ENCODE data around the gene SIL1.

DNA sequence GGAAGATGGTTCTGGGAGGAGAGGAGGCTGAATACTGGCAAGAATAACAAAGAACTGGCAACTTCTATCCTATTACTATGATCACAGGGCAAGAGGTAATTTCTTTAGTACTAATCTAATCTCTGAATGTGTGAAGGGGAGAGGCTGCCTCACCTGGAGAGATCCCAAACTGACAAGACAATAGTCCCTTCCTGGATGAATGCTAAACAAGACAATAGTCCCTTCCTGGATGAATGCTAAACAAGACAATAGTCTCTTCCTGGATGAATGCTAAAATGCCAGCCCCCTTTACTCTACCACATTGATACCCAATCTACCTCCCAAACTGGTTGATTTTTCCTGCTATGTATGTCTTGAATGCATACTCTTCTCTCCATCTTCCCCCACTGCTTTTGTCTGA is 145.2 kb downstream of the SIL1 start:
- TF ChIP-seq POLR2AphosphoS5 (IDR thresholded peaks at IDR 0.05) = no peak
- TF ChIP-seq, protein P1, sequence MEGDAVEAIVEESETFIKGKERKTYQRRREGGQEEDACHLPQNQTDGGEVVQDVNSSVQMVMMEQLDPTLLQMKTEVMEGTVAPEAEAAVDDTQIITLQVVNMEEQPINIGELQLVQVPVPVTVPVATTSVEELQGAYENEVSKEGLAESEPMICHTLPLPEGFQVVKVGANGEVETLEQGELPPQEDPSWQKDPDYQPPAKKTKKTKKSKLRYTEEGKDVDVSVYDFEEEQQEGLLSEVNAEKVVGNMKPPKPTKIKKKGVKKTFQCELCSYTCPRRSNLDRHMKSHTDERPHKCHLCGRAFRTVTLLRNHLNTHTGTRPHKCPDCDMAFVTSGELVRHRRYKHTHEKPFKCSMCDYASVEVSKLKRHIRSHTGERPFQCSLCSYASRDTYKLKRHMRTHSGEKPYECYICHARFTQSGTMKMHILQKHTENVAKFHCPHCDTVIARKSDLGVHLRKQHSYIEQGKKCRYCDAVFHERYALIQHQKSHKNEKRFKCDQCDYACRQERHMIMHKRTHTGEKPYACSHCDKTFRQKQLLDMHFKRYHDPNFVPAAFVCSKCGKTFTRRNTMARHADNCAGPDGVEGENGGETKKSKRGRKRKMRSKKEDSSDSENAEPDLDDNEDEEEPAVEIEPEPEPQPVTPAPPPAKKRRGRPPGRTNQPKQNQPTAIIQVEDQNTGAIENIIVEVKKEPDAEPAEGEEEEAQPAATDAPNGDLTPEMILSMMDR (IDR thresholded peaks at IDR 0.05) = no peak
